LoVo (cell line): Measurements from ENCODE around the gene ACTR8.
"Not testable (repeated sequence)": the region's sequence is repeated elsewhere in the genome, so short reads cannot be mapped to it uniquely, and the experiment has no call there.

Experiments used
- DNase-seq: peaks from one replicate; pipeline ENCODE4 v3.0.0-alpha.2; 2016; ENCODE audit warnings: low spot score

The ACTR8 gene, protein sequence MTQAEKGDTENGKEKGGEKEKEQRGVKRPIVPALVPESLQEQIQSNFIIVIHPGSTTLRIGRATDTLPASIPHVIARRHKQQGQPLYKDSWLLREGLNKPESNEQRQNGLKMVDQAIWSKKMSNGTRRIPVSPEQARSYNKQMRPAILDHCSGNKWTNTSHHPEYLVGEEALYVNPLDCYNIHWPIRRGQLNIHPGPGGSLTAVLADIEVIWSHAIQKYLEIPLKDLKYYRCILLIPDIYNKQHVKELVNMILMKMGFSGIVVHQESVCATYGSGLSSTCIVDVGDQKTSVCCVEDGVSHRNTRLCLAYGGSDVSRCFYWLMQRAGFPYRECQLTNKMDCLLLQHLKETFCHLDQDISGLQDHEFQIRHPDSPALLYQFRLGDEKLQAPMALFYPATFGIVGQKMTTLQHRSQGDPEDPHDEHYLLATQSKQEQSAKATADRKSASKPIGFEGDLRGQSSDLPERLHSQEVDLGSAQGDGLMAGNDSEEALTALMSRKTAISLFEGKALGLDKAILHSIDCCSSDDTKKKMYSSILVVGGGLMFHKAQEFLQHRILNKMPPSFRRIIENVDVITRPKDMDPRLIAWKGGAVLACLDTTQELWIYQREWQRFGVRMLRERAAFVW

DNA sequence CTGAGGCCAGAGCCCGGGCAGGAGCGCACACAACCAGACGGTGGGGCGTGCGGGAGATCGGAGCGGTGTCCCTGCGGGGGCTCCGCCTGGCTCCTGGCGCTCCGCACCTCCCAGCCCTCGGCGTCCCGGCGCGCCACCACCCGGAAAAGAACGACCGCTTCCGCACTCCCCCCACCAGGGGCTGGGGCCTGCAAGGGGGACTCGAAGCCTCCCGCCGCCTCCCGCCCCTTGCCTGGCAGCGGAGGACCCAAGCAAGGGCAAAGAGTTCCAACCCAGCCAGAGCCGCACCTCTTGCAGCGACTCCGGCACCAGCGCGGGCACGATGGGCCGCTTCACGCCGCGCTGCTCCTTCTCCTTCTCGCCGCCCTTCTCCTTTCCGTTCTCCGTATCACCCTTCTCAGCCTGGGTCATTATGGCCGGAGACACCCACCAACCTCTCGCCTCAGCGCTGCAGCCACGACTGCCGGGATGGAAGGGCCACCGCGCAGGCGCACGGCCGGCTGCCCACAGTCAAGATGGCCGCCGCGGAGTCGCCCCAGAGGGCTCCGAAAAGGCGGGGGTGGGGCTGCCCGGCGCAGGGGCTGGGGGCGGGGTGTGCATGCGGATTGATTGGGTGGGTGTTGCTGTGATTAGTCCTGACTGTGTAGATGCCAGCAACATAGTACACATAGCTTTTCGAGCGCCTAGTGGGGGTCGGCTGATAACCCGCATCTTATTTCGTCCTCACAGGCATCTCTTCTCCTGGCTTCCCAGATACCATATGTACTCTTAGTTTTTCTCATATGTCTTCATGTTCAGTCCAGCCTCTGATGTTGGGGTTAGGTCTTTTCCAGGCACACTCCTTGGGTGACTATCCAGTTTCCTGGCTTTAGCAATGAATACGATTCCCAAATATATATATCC is at the start of gene ACTR8:
Gene ACTR8, minus strand, starts transcription at position 462 of the 903 bp plus-strand sequence. Its CDS starts 51 bp downstream, at position 411.
- peak; percentile 84 for DNase-seq

DNA sequence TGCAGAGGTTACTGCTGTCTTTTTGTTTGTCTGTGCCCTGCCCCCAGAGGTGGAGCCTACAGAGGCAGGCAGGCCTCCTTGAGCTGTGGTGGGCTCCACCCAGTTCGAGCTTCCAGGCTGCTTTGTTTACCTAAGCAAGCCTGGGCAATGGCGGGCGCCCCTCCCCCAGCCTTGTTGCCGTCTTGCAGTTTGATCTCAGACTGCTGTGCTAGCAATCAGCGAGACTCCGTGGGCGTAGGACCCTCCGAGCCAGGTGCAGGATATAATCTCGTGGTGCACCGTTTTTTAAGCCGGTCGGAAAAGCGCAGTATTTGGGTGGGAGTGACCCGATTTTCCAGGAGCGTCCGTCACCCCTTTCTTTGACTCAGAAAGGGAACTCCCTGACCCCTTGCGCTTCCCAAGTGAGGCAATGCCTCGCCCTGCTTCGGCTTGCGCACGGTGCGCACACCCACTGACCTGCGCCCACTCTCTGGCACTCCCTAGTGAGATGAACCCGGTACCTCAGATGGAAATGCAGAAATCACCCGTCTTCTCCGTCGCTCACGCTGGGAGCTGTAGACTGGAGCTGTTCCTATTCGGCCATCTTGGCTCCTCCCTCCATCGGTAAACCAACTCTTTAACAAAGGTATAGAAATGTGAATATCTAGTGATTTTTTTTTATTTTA is 45.4 kb upstream of the ACTR8 start:
- not testable (repeated sequence) for DNase-seq

DNA sequence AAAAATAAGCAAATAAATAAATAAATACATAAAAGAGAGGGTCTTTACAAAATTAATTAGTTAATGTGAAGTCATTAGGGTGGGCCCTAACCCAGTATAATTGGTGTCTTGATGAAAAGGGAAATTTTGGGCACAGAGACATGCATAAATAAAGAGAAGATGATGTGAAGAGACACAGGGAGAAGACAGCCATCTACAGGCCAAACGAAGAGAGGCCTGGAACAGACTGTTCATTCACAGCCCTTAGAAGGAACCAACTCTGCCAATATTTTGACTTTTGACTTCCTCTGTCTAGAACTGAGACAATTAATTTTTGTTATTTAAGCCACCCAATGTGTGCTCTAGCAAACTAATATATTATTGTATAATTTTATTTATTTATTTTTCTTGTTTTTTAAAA is 39.3 kb upstream of the ACTR8 start:
- DNase-seq = no peak

DNA sequence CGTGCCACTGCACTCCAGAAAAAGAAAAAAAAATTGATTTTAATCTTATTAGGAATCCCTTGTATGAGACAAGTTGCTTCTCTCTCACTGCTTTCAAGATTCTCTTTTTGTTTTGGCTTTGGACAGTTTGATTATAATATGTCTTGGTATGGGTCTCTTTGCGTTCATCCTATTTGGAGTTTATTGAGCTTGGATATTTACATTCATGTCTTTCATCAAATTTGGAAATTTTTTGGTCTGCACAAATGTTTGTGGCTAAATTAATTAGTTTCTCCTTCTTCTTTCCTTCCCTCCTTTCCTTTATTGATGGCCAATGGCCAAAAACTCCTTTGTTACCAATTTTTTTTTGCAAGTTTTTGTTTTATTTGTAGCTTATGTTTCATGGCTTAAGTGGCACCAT is 37.8 kb upstream of the ACTR8 start:
- no peak for DNase-seq

DNA sequence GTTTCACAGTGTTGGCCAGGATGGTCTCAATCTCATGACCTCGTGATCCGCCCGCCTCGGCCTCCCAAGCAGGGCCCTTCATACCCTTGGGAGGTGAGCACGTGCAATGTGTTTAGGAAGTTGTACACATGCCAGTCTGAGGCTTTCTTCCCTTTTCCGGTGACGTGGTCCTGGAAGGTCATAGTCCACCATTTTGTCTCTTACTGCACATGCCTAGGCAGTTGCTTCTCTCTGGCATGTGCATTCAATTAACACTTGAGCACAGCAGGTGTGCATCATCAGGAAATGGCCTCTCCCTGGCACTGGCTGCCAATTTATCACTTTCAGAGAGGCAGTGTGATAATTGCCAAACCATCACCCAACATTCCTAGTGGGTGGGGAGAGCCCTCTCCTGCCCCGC is 31.4 kb upstream of the ACTR8 start:
- DNase-seq = no peak

DNA sequence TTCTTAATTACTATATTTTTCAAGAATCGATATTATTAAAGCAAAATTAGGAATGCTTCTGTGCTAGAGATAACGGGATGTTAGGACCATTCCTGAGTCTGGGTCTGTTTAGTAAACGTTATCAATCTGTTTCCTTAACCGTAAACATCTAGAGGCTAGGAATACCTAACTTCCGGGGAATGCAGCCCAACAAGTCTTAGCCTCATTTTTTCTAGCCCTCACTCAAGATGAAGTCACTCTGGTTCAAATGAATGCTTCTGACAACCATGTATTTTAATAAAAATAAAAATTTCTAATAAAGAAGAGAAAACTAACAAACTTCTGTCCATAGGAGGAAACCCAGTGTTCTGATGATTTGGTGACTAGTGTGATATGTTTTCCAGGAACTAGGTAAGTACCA is 20.8 kb upstream of the ACTR8 start:
- DNase-seq = no peak

DNA sequence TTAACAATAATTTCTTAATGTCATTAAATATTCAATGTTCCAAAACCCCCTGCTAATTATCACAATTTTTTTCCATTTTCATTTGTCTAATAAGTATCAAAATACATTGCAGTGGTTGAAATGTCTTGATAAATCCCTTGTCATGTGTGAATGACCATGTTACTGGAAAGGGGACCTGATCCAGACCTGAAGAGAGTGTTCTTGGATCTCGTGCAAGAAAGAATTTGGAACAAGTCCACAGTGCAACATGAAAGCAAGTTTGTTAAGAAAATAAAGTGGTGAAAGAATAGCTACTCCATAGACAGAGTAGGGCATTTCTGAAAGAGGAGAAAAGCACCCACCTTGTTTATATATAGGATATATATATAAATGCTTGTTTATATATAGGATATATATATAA is 20.1 kb upstream of the ACTR8 start:
- DNase-seq = no peak

DNA sequence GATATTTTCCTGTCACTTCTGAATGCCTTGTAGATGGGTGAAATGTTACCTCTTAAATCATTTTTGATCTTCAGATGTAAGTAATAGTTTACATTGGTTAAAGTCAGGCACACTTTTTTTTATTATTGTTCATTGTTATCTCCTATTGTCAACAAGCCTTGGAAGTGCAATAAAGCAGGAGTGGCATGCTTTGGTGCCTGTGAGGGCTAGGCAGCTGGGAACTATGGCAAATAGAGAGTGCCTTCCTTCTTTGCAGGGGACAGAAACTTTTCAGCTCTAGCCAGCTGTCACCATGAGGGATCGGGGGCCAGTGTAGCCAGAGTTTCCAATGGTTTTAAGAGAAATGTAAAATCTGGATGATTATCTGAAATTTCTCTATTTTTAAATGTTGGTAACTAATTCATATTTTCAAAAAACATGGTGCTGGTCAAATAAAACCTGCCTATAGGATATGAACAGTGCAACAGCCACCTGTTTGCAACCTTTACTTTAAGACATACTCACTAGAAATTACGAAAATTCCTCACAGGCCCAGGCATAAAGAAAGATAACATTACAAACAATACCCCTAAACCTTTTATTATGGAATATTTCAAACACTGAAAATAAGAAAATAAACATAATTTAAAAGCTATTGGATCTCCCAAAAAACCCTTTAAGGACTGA is 18.8 kb upstream of the ACTR8 start:
- DNase-seq = no peak

DNA sequence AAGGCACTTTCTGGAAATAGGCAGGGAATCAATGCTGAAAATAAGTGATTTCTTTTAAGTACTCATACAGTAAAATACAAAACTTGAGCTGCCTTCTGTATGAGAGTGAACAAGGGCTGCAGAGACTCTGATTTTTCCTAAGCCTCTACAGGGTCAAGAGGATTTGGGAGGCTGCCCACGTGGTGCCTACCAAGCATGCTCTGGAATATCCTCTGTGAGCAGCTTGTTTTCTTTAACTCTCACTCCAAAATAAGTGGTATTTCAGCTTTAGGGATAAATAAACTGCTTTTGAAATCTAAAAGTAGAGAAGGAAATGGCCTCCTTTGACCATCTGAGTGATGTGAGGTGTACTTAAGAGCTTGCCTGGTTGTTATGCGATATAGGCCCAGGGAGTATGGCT is 17.8 kb upstream of the ACTR8 start:
- no peak for DNase-seq

DNA sequence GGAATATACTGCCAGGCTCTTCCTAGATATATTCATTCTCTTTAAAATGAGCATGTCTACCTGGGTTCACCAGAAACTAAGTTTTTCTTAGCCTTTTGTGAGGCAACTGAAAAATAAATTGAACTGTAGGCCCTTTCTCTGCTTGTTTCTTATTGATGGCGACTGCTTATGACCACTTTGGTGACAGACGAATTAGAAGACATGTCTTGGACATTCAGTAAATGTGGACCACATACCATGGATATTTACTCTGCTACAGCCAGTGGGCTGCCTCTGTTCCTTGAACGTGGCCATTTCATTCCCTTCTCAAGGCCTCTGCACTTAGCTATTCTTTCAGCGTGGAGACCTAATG is 10.3 kb upstream of the ACTR8 start:
- no peak for DNase-seq

DNA sequence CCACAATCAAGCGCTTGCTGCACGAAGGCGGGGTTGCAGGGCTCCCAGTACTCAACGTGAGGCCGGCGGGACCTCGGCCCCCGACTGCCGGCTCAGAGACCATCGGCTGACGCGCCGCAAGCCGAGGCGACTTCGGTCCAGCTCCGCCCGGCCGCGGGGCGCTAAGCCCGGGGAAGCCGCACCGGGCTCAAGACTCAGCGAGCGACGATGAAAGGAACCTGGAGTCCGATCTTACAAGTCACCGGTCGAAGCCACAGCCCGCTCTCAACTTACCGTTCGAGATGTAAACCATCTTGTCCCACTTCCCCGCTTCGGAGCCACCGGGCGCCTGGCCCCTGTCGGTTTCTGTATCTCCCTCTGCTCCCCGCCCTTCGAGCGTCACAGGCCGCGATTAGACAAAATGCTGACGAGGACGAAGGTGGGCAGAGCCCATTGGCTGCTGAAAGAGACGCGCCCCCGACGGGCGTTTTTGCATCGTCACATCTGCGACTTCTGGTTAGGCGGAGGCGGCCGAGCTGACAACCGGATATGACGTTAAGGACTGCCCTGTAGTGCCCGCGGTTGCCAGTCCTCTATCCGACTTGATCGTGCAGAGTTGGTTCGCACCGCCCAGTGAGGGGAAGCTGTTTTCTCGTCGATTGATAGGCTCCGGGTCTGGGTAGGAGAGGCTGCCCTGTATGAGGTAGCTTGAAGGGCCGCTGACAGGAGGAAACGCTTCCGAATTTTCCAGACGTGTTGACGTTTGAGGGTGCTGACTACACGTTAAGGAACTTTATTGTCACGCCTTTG is 9.7 kb upstream of the ACTR8 start, which contains the start of gene SELENOK:
Gene SELENOK, minus strand, starts transcription at position 363 of the 789 bp plus-strand sequence.
- DNase-seq = peak; percentile 98

DNA sequence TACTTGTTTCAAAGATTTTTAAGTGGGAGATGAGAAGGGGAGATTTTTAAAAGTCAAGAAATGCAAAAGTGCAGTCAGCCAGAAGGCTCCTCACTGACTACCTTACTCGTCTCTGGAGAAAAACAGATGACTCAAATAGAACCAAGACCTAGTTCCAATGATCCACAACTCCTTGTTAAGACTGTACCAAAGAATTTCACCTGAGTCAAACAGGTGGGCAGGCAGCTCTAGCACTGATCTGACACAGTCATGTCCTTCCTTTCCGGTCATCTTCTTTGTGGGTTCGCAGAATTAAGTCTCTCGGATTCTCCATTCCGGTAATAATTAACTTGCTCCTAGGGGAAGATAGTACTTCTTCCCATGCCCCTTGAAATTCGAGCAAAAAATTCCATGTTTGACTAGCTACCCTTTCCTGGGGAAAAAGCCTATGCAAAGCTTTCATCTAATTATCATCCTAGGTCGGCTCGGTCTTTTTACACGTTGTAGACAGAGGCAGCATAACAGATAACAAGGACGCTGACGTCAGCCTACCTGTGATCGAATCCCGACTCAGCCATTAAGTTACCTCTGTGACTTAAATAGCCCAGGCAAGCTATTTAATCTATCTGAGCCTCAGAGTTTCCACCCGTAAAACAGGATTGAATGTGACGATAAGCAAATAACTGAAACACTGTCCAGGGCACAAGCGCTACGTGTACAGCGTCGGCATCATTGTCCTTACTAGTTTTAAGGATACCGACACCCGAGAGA is 8.9 kb upstream of the ACTR8 start:
- DNase-seq = peak; percentile 42

DNA sequence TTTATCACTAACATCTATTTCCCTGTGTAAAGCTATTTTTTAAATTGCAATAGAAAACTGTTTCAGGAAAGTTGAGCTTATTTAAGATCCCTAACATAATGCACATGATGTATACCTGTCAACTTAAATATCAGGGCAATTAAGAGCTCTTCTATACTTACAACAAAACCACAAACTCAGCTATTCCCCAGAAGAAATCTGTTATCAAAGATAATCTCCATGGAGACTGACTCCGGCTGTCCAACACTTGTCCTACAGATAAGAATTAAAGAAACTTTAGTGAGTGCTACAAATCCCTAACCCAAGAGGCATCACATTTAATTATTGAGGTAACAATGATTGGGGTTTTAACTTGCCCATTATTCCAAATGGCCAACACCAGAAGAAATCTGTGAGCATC is 6.3 kb upstream of the ACTR8 start:
- DNase-seq = no peak

DNA sequence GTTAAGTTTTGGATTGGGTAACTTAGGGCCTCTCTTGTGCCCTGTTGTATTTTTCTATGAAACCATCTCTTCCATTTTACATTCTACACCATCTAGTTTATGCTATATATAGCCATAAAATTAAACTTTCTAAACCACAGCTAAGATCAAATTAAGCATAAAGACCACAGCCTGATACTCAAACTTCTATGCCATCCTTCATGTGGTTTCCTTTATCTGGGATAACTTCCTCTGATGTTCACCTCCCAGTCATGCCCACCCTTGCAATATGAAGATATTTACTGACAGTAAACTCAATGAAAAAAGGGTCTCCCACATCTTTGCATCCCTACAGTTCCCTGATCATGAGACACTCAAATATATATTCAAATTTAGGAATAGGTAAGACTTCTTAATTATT is 5.5 kb upstream of the ACTR8 start:
- DNase-seq = no peak

DNA sequence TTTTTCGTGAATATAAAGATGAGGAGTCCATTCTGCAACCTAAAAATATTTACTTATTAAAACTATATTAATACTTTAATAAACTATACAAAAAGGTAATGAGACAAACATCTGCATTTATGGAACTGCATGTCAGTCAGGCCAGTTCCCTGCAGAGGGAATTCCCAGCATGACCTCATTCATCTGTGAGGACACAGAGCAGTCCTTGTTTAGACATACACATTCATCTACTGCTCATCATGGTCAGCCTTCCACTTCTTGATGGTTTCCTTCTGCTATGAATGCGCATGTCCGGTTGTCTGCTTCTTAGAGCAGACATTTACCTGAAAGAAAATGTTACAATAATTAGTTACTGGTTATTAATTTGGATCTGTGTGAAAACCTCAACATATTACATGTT is 3.3 kb upstream of the ACTR8 start:
- no peak for DNase-seq

DNA sequence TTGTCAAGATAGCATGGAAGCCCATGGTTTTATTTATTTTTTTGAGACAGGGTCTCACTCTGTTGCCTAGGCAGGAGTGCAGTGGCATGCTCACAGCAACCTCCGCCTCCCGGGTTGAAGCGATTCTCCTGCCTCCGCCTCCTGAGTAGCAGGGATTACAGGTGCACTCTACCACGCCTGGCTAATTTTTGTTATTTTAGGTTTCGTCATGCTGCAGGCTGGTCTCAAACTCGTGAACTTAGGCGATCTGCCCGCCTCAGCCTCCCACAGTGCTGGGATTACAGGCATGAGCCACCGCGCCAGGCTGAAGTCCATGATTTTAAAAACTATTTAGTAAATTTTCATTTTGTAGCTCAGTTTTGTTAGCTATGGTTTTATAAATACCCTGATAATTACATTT is 2.7 kb upstream of the ACTR8 start:
- no peak for DNase-seq

DNA sequence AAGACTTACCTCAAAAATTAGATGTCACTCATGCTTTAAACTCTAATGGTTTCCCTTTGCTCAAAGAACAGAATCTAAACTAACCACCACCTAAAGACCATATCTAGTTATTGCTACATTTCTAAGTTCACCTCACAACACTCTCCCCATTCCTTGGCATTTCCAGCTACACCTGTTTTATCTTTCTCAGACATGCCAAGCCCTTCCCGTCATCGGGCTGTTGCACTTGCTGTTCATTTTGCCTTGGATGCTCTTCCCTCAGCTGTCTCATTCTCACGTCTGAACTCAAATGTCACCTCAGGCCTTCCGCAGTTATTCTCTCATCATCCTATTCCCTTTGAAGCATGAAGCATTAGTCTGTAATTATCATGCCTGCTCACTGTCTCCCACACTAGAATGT is 1.1 kb upstream of the ACTR8 start:
- DNase-seq = no peak

DNA sequence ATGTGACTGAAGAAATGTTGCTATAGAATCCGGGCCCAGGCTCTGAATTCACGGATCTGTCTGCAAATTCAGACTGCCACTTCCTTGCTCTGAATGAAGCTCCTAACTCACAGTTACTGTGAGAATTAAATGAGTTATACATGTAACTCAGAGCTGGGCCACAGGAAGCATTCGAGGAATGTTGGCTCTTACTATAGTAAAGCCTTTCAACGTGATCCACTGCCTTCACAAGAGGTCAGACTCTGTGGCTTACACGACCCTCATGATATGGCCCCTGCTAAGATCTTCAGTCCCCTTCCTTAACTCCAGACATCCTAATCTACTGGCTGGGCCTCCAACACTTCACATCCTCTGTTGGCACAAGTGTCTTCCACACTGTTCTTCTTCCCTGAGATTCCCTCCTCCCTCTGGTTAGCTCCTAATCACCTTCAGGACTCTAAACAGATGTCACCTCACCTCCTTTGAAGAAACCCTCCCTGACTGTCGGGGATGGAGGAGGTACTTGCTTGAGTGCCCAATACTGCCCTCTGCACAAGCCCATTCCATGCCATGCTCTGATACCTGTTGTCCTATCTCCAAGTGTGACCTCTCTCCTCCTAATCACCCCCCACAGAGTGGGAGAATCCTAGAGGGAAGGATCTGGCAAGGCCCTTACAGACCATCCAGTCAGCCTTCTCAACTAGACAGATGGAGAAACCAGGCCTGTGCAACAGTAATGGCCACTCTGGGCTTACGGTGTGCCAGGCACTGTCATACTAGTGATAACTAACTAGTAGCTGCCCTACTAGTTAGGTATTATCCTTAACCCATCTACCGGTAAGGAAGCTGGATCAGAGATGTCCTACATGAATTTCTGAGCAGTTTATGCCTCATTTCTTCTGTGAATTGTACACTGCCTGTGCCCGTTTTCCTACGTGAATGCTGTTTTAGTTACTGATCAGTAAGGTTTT is 1.3 kb downstream of the ACTR8 start:
- DNase-seq = no peak
